Measurements from ENCODE around the gene ENTPD1.

GRCh38 chr10:95837356-95837776, 81.4 kb downstream of the ENTPD1 start:
- no peak for TF ChIP-seq CTCF (IDR thresholded peaks at IDR 0.05; ENCODE audit: insufficient read depth, low read length, poor library complexity, severe bottlenecking)
- no peak for TF ChIP-seq EZH2phosphoT487 (conservative IDR thresholded peaks at IDR 0.05; ENCODE audit: low read length)

All from SU-DHL-6 (cell line).